ENCODE data around the gene SNX18.
"Not testable (repeated sequence)": the region's sequence is repeated elsewhere in the genome, so short reads cannot be mapped to it uniquely, and the experiment has no call there.

The SNX18 gene, protein sequence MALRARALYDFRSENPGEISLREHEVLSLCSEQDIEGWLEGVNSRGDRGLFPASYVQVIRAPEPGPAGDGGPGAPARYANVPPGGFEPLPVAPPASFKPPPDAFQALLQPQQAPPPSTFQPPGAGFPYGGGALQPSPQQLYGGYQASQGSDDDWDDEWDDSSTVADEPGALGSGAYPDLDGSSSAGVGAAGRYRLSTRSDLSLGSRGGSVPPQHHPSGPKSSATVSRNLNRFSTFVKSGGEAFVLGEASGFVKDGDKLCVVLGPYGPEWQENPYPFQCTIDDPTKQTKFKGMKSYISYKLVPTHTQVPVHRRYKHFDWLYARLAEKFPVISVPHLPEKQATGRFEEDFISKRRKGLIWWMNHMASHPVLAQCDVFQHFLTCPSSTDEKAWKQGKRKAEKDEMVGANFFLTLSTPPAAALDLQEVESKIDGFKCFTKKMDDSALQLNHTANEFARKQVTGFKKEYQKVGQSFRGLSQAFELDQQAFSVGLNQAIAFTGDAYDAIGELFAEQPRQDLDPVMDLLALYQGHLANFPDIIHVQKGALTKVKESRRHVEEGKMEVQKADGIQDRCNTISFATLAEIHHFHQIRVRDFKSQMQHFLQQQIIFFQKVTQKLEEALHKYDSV

DNA sequence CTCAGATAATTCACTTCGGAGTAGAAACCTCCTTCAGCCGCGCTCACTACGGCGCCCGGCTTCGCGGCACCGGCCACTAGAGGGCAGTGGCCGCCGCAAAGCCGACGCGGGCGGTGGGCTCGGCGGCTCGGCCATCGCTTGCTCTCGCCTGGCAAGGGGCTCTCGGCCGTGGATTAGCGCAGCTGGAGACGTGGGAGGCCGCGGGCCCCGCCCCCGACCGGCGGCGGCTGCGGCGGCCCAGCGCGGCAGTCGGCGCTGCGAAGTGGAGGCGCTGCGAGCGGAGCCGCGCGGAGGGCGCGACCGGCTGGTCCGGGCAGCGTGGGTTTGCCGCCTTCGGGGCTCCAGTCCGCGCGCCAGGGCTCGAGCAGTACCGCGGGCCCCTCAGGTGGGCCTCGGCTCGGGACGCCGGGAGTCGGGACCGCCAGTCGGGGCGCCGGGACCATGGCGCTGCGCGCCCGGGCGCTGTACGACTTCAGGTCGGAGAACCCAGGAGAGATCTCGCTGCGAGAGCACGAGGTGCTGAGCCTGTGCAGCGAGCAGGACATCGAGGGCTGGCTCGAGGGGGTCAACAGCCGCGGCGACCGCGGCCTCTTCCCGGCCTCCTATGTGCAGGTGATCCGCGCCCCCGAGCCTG, at the start of gene SNX18:
Gene SNX18, plus strand, starts transcription at position 248 of the 634 bp plus-strand sequence. Its CDS starts 194 bp downstream, at position 442.
- peak; percentile 79 to 90 for DNase-seq (ENCODE audit: low read depth in 2 of 2)

DNA sequence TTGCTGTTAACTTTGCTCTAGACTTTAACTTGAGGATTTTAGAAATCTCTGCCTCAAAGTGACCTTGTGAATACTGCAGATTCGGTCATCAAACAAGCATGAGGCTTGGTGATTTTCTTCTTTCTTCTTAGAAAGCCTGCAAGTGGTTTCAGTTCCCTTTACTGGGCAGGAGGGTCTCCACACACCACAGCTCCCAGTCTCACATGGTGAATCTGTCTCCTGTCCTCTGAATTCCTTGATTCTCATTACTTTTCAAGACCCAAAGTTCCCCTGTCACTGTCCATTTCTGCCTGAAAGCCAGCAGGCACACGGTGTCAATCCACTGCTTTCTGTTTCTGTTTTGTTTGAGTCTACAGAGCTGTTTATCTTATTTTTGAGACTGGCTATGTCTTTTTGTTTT, 47.9 kb upstream of the SNX18 start:
- no peak for DNase-seq (ENCODE audit: low read depth in 2 of 2)

DNA sequence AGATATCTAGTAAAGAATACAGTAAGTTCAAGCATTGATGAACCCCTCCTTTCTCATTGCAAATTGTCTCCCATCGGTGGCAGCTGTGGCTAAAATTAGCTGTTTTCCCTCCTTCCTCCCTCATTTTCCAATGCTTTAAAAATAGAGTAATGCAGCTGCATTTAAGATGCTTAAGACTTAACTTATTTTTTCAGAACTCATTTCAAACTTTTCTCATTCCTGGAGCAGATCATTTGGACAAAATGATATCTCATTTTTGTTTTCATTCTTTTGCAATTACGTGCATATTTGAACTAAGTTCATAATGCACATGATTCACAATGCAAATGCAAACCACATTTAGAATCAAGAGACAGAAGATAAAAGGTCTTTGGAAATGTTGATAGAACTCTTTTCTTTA, 47.4 kb upstream of the SNX18 start:
- DNase-seq (ENCODE audit: low read depth in 2 of 2): no peak

DNA sequence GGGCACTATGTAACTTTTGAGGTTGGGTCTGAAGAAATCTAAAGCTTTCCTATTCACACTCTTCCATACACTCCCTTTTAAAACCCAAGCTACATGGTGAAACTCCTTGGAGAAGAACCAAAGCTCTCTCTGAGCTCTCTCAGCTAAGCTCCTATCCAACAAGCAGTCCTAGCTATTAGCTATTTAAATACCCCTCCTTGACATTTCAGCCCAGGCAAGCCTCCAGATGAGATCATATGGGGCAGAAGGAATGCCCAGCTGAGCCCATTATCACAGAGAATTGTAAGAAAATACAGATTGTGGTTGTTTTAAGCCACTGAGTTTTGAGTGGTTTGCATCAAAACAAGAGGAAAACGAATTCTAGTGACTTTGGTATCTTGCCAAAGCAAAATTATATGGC, 46.9 kb upstream of the SNX18 start:
- no peak for DNase-seq (ENCODE audit: low read depth in 2 of 2)

DNA sequence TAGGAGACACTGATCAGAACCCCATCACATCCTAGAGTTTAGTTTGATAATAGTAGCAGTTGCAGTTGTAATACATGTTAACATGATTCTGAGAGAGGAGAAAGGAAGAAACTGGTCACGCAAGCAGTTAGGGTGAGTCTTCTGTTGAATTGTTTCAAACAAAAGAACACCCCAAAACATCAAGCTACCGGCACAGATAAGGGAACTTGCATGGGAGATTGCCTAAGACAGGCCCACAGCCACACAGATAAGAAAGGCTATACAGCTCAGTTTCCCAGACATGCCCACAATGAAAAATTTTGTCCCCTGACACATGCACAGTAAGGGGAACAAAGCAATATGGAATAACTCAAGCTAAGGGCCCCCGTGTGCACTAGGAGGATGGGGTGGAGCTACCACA, 46.2 kb upstream of the SNX18 start:
- no peak for DNase-seq (ENCODE audit: low read depth in 2 of 2)

- DNase-seq (ENCODE audit: low read depth in 2 of 2): no peak
These were observed 40.9 kb upstream of the SNX18 start for GRCh38 chr5:54476682-54477081.

DNA sequence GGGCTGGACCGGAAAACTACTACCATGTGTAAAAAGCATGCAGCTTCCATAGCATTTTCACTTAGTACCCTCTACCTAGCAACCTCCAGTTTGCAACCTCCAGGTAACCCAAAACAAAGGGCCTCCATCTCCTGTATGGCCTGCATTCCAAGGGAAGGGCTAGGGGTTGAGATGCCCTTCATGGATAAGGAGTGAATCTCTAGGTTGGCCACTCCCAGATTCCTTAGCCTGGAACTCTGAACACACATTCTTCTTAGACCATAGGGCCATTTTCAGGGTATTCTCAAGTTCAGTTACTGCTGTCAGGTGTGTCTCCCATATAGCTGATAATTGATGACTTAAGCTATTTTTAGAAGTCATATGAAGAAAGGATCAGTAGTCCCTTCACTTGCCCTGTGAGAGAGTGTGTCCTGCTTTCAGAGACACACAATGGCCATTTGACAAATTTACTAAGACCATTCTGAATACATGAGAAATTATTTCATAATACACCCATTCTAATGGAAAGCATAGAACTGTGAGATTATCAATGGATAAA, 39.5 kb upstream of the SNX18 start:
- DNase-seq (ENCODE audit: low read depth in 2 of 2): no peak

GRCh38 chr5:54480296-54480695, 37.3 kb upstream of the SNX18 start:
- DNase-seq (ENCODE audit: low read depth in 2 of 2): no peak

GRCh38 chr5:54484219-54484894, 33.2 kb upstream of the SNX18 start:
- DNase-seq (ENCODE audit: low read depth in 2 of 2): no peak

DNA sequence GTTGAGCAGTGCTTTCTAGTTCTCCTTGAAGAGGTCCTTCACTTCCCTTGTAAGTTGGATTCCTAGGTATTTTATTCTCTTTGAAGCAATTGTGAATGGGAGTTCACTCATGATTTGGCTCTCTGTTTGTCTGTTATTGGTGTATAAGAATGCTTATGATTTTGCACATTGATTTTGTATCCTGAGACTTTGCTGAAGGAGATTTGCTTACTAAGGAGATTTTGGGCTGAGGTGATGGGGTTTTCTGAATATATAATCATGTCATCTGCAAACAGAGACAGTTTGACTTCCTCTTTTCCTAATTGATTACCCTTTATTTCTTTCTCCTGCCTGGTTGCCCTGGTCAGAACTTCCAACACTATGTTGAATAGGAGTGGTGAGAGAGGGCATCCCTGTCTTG, 31.9 kb upstream of the SNX18 start:
- not testable (repeated sequence) for DNase-seq (ENCODE audit: low read depth in 2 of 2)

DNA sequence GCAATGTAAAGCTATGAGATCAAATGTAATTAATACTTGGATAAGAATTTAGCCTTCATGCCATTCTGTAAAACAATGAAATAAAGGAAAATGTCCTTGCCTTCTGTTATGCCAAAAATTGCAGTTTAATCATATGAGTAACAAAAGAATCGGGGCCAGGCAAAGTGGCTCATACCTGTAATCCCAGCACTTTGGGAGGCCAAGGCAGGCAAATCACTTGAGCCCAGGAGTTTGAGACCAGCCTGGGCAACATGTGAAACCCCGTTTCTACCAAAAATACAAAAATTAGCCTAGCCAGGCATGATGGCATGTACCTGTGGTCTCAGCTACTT, 27.9 kb upstream of the SNX18 start:
- DNase-seq (ENCODE audit: low read depth in 2 of 2): not testable (repeated sequence)

- no peak for DNase-seq (ENCODE audit: low read depth in 2 of 2)
These were observed 26.2 kb upstream of the SNX18 start for GRCh38 chr5:54491326-54491725.

GRCh38 chr5:54492178-54492577, 25.4 kb upstream of the SNX18 start:
- no peak for DNase-seq (ENCODE audit: low read depth in 2 of 2)

DNA sequence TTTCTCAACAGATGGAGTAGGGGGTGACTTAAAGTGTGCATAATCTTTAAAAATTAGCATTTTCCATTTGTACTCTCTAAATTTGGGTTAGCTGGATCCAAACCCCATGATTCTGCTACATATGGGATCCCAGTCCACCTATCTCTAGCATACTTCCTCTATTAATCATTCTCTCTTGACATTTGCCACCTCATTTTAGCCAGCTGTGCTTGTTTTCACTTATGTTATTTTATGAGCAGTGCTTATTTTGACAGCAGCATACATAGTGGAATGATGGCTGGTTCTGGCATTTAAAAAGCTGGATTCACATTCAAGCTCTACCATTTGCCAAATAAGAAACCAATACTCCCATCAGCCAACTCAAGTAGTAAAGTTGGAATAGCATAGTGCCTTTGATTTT, 22.5 kb upstream of the SNX18 start:
- no peak for DNase-seq (ENCODE audit: low read depth in 2 of 2)

- no peak for DNase-seq (ENCODE audit: low read depth in 2 of 2)
These were observed 3.3 kb upstream of the SNX18 start for GRCh38 chr5:54514291-54514690.

DNA sequence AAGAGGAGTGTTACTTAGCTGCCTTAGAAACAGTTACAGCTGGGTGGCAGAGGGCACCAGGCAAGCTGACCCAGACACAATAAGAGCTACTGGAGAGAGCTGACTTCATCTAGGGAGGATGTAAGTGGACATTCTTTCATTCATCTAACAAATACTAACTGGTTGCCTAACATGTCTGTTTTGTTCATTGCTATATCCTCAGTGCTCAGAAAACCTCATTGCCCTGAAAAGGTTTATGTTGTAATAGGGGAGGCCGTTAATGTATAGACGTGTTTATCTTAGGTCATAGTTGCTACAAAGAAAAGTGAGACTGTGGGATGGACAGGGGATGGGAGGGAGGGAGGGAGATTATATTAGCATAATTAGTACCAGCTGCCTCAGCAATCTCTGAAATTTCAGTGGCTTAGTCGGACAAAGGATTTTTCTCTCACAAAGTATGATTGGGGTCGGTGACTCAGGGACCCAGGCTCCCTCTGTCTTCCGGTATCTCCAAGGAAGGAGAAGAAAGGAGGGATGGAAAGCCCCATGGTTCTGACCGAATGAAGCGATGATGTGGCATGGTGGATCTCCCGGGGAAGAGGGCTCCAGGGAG, 2.6 kb upstream of the SNX18 start:
- DNase-seq (ENCODE audit: low read depth in 2 of 2): no peak

GRCh38 chr5:54515634-54516033, 1.9 kb upstream of the SNX18 start:
- no peak for DNase-seq (ENCODE audit: low read depth in 2 of 2)

- DNase-seq (ENCODE audit: low read depth in 2 of 2): no peak
These were observed 1.4 kb upstream of the SNX18 start for GRCh38 chr5:54516051-54516655.

GRCh38 chr5:54517174-54517511, 416 bp upstream of the SNX18 start:
- no peak for DNase-seq (ENCODE audit: low read depth in 2 of 2)

- peak in 1 of 2 donors; percentile 65 for DNase-seq (ENCODE audit: low read depth in 2 of 2)
These were observed 723 bp downstream of the SNX18 start for GRCh38 chr5:54518146-54518817.
